GM10847 (cell line): Measurements from ENCODE around the gene PRRT2.

Source experiments
- POLR2A ChIP-seq: IDR thresholded peaks from 2 replicates; pipeline ENCODE4 v1.6.1; 2011; ENCODE audit not compliant: insufficient read length; ENCODE audit errors: extremely low read depth

The PRRT2 gene

DNA sequence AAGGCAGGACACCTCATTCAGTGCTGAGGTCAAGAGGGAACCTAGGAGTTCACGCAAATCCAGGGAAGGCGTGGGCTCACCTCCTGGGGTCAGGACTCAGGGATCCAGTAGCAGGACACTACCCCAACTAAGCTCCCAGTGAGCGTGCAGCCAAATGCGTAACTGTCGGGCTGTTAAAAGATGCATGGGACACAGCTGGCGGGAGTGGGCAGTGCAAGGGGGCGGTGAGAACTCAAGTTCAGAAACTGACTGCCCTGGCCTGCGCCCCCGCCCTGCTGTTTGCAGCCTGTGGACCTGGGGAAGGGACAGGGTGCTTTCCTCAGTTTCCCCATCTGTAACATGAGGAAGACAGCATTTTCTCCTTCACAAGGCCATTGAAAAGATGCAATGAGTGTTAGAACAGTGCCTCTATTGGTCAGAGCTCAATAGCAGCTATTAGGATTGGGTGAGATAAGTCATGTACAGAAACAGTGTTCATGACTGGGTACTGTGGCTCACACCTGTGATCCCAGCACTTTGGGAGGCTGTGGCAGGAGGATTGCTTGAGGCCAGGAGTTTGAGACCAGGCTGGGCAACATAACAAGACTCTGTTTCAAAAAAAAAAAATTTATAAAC lies 30.8 kb downstream of the PRRT2 start:
- no peak for TF ChIP-seq POLR2A

DNA sequence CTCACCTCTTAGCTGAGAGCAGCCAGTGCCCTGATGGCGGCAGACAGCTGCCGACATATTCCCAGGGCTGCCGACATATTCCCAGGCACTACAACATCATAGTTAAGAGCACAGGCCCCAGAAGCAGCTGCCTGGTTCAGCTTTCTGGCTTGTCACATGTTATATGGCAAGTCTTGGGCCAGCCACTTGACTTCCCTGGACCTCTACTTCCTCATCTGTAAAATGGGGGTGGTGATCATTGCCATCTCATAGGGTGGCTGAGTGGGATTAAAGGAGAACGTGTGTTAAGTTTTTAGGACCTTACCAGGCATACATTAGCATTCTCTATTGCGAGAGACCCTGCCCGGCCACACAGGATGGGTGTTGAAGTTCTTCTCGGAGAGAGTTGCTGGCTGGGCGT lies 31.9 kb downstream of the PRRT2 start:
- no peak for TF ChIP-seq POLR2A

DNA sequence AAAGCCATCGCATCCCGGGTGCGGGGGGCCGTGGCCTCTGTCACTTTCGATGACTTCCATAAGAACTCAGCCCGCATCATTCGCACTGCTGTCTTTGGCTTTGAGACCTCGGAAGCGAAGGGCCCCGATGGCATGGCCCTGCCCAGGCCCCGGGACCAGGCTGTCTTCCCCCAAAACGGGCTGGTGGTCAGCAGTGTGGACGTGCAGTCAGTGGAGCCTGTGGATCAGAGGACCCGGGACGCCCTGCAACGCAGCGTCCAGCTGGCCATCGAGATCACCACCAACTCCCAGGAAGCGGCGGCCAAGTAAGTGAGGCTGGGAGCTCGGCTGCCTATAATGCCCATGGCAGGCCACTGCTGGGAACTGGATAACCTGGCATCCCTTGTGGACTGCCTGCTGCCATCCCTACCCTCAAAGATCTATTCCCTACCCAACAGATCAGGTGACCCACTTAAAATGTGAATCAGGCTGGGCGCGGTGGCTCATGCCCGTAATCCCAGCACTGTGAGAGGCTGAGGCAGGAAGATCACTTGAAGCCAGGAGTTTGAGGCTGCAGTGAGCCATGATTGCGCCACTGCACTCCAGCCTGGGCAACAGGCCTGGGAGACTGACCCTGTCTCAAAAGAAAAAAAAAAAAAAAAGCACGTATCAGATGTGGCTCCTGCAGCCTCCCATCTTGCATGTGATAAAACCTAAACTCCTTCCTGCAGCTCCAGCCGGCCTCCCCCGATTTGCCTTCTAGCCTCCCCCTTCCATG lies 32.8 kb downstream of the PRRT2 start:
- TF ChIP-seq POLR2A = no peak

DNA sequence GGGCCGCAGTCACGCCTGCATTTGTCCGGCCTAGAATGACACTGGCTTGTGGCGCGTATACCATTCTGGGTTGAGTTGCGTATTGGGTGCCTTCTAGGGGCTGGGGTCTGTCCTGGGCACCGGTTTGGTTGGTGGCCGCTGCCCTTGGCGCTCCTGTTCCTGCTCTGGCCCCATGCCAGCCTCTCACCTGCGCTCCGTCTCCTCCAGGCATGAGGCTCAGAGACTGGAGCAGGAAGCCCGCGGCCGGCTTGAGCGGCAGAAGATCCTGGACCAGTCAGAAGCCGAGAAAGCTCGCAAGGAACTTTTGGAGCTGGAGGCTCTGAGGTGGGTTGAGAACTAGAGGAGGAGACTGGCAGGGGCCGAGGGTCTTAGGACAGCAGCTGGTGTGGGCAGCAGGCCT lies 33.7 kb downstream of the PRRT2 start:
- TF ChIP-seq POLR2A = no peak

DNA sequence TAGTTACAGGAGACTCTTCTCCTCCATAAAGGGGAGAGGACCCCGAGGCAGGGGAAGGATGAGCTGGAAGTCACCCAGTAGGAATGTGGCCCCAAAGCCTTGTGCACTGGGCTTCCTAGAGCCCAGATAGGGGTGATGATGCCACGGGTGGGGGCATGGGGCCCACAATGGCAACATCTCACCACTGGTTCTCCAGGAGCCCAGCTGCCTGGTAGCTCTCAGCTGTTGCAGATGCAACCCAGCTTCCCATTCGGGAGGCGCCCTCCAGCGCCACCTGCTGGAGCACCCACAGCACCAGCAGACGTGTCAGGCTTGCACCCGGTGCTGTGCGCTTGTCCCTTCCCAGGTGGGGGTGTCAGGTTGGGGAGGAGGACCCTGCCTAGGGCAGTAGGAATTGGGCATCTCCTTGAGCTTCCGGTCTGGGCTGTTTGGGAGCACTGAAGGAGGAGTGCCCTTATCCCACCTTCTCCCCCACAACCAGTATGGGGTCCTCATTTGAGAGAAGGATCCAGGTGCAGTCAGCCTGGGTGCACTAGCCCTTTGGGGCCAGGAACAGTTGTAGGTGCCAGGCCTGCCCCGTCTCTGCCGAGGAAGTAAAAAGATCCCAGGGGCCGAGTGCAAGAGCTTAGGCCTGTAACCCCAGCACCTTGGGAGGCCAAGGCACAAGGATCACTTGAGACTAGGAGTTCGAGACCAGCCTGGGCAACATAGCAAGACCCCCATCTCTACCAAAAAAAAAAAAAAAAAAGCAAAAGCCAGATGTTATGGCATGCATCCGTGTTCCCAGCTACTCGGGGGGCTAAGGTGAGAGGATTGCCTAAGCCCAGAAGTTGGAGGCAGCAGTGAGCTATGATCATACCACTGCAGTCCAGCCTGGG lies 36.7 kb downstream of the PRRT2 start:
- no peak for TF ChIP-seq POLR2A

DNA sequence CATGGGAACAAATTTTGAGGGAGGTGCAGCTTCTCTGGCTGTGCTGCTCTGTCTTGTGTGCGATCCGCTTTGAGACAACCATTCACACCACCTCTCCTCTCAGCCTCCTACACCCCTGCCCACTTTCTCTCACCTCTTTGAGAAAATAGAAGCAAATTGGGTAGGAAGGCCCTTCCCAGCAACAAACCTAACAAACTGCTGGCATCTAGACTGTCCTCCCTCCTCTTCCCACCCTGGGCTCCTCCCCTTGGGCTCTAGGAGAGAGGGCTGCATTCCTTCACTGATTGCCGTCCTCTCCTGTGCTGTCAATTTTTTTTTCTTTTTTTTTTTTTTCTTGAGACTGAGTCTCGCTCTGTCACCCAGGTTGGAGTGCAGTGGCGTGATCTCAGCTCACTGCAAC lies 37.5 kb downstream of the PRRT2 start:
- TF ChIP-seq POLR2A = no peak

DNA sequence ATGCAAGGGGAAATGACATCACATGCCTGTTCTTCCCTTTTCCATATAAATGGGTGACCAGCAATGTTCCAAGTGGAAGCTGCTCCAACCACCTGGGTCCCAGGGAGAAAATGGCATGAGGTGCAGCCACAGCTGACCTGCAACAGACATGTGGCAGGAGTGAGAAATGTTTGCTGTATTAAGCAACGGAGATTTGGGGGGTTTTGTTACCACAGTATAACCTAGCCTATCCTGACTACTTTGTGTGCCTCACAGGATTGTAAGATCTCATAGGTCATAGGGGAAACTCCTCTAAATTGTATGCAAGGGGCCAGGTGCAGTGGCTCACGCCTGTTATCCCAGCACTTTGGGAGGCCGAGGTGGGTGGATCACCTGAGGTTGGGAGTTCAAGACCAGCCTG lies 39.0 kb downstream of the PRRT2 start:
- no peak for TF ChIP-seq POLR2A

DNA sequence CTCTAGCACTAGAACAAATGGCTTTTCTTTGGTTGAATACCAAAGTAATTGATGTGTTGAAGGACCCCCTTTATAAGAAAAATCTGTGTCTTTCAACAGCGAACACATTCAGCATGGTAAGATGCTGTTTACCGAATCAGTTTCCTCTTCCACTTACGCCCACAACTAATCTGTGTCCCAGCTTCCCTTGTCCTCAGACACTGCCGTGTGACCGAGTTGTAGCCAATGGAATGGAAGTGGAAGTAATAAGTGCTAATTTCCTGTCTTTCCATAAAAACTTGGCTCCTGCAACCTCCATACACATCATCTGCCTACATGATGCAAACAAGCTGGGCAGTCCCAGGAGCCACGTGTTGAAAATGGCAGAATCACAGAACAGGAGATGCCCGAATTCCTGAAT lies 40.7 kb downstream of the PRRT2 start:
- no peak for TF ChIP-seq POLR2A

DNA sequence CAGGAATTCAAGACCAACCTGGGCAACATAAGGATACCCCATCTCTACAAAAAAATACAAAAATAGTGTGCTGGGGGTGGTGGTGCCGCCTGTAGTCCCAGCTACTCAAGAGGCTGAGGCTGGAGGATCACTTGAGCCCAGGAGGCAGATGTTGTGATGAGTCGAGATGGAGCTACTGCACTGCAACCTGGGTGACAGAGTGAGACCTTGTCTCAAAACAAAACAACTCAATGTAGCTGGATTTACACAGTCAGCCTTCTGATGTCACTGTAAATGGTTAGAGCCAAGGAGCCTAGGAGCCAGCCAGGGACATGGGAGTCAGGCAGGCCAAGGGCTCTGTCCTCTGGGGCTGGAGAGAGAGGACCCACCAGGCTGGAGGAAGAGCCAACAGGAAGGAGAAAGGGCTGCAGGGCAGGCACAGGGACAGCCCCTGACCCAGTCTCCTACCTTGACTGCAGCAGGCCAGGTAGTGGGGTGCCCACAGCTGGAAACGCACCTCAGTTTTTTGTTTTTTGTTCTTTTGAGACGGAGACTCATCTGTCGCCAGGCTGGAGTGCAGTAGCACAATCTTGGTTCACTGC lies 42.6 kb downstream of the PRRT2 start:
- TF ChIP-seq POLR2A = no peak

DNA sequence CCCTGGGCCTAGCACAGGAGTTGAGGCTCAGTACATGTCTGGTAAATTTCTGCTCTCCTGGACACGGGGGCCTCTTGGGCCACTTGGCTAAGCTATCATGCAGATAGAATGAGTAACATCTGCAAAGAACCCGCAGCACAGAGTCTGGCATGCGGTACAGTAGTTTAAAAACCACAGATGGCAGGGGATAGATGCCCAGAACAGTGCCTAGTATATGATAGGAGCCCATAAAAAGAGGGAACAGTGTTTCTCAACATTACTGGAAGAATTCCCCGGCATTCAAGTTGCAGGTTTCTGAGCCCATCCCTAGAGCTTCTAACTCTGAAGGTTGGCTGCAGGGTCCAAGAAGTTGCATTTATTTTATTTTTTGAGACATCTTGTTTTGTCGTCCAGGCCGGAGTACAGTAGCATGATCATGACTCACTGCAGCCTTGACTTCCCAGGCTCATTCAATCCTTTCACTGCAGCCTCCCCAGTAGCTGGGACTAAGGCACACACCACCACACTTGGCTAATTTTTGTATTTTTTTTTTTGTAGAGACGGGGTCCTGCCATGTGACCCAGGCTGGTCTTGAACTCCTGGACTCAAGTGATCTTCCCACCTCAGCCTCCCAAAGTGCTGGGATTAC lies 45.3 kb downstream of the PRRT2 start:
- TF ChIP-seq POLR2A = no peak

DNA sequence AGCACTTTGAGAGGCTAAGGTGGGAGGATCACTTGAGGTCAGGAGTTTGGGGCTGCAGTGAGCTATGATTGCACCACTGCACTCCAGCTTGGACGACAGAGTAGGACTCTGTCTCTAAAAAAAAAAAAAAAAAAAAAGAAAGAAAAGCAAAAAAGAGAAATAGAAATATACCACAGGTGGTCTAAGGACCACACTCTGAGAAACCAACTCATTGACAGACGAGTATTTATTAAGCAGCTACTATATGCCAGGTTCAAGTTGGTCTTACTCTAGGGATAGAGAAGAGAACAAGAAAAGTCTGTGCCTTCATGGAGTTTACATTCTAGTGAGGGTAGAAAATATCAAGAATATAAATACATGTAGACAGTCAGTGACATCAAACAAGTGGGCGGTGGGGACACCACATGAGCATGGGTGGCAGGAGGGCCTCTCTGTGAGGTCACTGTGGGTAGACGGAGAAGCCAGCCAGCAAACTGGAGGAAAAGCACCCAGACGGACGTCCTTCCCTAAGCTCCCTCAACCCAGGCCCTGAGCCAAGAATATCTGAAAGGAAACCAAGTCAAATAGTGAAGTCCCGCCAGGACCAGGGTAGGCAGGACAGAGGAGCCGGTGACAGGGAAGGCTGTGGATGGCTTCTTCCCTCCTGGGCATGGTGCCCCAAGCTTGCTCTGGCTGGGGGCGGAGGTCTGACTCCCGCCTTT lies 46.3 kb downstream of the PRRT2 start:
- no peak for TF ChIP-seq POLR2A

DNA sequence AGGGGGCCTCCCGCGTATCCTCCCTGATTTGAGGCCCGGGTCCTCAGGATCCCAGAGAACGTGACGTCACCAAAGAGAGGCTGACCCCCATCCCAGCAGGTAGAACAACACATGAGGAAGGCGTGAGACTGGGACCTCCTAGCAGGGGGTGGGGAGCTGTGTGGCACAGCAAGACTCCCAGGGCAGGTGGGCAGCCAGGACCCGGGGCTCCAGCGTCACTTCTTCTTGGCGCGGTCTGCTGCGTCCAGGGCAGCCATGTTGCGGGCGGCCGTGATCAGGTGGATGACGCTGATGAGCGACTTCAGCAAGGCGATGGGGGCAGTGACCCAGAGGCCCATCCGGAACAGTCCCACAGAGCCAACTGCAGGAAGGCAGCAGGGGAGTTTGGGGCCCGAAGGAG lies 47.0 kb downstream of the PRRT2 start:
- no peak for TF ChIP-seq POLR2A

DNA sequence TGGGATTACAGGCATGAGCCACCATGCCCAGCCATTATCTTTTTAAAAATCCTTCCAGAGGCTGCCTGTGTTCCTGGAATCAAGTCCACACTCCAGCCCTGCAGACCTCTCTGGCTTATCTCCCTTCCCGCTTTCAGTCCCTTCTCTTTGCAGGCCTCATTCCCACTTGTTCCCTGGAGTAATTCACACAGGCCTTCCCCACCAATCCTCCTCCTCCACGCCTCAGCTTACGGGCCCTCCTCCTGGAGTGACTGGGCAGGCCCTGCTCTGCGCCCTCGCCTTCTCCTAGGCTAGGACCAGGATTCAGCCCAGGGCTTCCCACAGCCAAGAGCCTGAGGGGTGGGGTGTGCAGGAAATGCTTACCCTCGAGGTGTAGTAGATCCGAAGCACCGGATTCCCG lies 48.2 kb downstream of the PRRT2 start:
- TF ChIP-seq POLR2A = no peak

DNA sequence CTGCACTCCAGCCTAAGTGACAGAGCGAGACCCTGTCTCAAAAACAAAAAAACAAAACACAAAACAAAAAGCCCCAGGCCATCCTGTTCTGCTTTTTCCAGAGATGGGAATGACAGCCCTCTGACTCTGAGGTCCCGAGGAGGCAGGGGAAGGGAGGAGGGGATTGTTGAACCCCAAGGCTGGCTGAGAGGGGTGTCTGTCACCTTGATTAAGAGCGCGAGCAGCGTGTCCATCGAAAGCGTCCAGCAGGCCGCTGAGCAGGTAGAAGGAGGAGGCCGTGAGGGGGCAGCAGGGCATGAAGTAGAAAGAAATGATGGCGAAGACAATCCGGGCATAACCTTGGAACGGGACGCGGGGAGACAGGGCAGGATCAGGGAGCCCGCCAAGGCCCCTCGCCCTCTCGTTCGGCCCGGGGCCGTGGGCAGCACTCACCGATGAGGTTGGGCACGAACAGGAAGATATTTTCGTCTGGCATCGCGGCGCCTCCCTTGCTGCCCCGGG lies 50.4 kb downstream of the PRRT2 start:
- no peak for TF ChIP-seq POLR2A
